Measurements from ENCODE around the gene GABRR3.

DNA sequence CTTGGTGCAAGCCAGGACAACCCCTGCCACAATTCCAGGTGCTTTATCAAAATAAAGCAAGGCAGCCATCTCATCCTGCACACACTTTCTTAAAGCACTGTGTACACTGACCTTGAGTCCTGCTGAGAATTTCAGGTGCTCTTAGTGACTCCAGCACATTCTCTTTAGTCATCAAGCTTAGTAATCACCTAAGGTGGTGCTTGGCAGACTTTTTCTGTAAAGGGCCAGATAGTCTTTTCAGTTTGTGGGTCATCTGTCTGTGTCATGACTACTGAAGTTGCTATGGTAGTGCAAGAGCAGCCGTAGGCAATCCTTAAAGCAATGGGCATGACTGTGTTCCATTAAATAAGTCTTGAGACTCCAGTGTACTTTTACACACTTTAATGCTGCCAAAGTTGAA is 99.3 kb downstream of the GABRR3 start:
- TF ChIP-seq, protein P1, sequence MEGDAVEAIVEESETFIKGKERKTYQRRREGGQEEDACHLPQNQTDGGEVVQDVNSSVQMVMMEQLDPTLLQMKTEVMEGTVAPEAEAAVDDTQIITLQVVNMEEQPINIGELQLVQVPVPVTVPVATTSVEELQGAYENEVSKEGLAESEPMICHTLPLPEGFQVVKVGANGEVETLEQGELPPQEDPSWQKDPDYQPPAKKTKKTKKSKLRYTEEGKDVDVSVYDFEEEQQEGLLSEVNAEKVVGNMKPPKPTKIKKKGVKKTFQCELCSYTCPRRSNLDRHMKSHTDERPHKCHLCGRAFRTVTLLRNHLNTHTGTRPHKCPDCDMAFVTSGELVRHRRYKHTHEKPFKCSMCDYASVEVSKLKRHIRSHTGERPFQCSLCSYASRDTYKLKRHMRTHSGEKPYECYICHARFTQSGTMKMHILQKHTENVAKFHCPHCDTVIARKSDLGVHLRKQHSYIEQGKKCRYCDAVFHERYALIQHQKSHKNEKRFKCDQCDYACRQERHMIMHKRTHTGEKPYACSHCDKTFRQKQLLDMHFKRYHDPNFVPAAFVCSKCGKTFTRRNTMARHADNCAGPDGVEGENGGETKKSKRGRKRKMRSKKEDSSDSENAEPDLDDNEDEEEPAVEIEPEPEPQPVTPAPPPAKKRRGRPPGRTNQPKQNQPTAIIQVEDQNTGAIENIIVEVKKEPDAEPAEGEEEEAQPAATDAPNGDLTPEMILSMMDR (conservative IDR thresholded peaks at IDR 0.05 in 1 of 2, IDR thresholded peaks at IDR 0.05 in 1 of 2; ENCODE audit: low read depth in 1 of 2, low read length in 2 of 2) = no peak
- TF ChIP-seq EZH2 (IDR thresholded peaks at IDR 0.05; ENCODE audit: low read length, missing control alignments) = no peak
